IMR-90 (cell line): ENCODE results near the gene RIN1. TPM values are rescaled to one million over a fixed set of nuclear protein-coding genes. Genes with fewer than 3 reads are reported as not detected.

Experiments
- ATAC-seq: fragments of 200-7000 bp; cut with Tn5 transposase; 2 replicates; pipeline ENCODE4 v1.9.1; 2020; ENCODE audit warnings: low read depth, mild to moderate bottlenecking, moderate library complexity
- BruUV-seq: library from RNA; stranded (reverse); fragments of 400-500 nt; replicated peaks from 2 replicates; lab custom pipeline; 2021; lab: Mats Ljungman, UMichigan
- CTCF ChIA-PET: fragments of 300-600 bp; formaldehyde crosslinking; extraction: SDS; loops from one replicate; lab custom pipeline; 2021; ENCODE audit warnings: antibody characterized with exemption; lab: Yijun Ruan, JAX
- POLR2A ChIA-PET: fragments of 300-600 bp; sonication (Branson Sonifier 250); formaldehyde crosslinking; loops from one replicate; lab custom pipeline; 2022; ENCODE audit warnings: antibody characterized with exemption; ENCODE audit not compliant: unreplicated experiment; lab: Charles Lee
- DNase-seq: peaks from one replicate; pipeline ENCODE4 v3.0.0; 2013
- H2AFZ ChIP-seq: replicated peaks from 2 replicates; pipeline ENCODE3; 2013; ENCODE audit warnings: low read length, mild to moderate bottlenecking; ENCODE audit not compliant: poor library complexity
- H2AK5ac ChIP-seq: 2 replicates; pipeline ENCODE4 v1.6.1; 2013; ENCODE audit warnings: low read depth, low read length, inconsistent platforms
- H2AK9ac ChIP-seq: replicated peaks from 2 replicates; pipeline ENCODE3; 2013; ENCODE audit warnings: mild to moderate bottlenecking, low read depth, low read length, moderate library complexity; ENCODE audit not compliant: poor library complexity
- H2BK120ac ChIP-seq: 2 replicates; pipeline ENCODE4 v1.6.1; 2013; ENCODE audit warnings: low read depth, low read length, inconsistent platforms
- H2BK15ac ChIP-seq: 3 replicates; pipeline ENCODE4 v1.6.1; 2013; ENCODE audit warnings: low read depth, low read length, inconsistent platforms
- H2BK20ac ChIP-seq: 2 replicates; pipeline ENCODE4 v1.6.1; 2013; ENCODE audit warnings: low read depth, mild to moderate bottlenecking, inconsistent platforms, low read length, moderate library complexity
- H2BK5ac ChIP-seq: 2 replicates; pipeline ENCODE4 v1.6.1; 2013; ENCODE audit warnings: mild to moderate bottlenecking, low read depth, low read length, inconsistent platforms; ENCODE audit not compliant: poor library complexity, severe bottlenecking
- H3K14ac ChIP-seq: replicated peaks from 2 replicates; pipeline ENCODE4 v1.6.1; 2013; ENCODE audit warnings: low read depth, low read length, inconsistent platforms
- H3K18ac ChIP-seq: 2 replicates; pipeline ENCODE4 v1.6.1; 2013; ENCODE audit warnings: low read depth, low read length, control low read depth
- H3K23ac ChIP-seq: 2 replicates; pipeline ENCODE4 v1.6.1; 2013; ENCODE audit warnings: low read depth, low read length, inconsistent platforms
- H3K27ac ChIP-seq: 2 replicates; pipeline ENCODE4 v1.5.1; 2013; ENCODE audit warnings: mild to moderate bottlenecking, control low read depth, low read length; ENCODE audit not compliant: insufficient read depth
- H3K27me3 ChIP-seq: 2 replicates; pipeline ENCODE4 v1.6.1; 2013; ENCODE audit warnings: low read length; ENCODE audit not compliant: control insufficient read depth, insufficient read depth
- H3K36me3 ChIP-seq: 2 replicates; pipeline ENCODE4 v1.6.1; 2013; ENCODE audit warnings: low read length, mixed read lengths; ENCODE audit not compliant: control insufficient read depth, insufficient read depth
- H3K4ac ChIP-seq: 2 replicates; pipeline ENCODE4 v1.6.1; 2013; ENCODE audit warnings: low read depth, low read length, inconsistent platforms
- H3K4me1 ChIP-seq: 2 replicates; pipeline ENCODE4 v1.6.1; 2013; ENCODE audit warnings: low read length, mixed read lengths; ENCODE audit not compliant: control insufficient read depth, insufficient read depth
- H3K4me2 ChIP-seq: 2 replicates; pipeline ENCODE4 v1.6.1; 2013; ENCODE audit warnings: low read depth, mild to moderate bottlenecking, control low read depth, low read length, moderate library complexity
- H3K4me3 ChIP-seq: 2 replicates; pipeline ENCODE4 v1.5.1; 2013; ENCODE audit warnings: low read depth, mild to moderate bottlenecking, control low read depth, low read length, moderate library complexity; ENCODE audit not compliant: insufficient read depth
- H3K56ac ChIP-seq: 2 replicates; pipeline ENCODE4 v1.6.1; 2013; ENCODE audit warnings: low read length, inconsistent platforms; ENCODE audit not compliant: insufficient read depth; ENCODE audit errors: extremely low read depth
- H3K79me1 ChIP-seq, 2 experiments: 2 replicates each; pipeline ENCODE4 v1.6.1; 2013; ENCODE audit warnings: low read length in 2 of 2, inconsistent platforms in 1 of 2, low read depth in 1 of 2
- H3K9ac ChIP-seq: 2 replicates; pipeline ENCODE4 v1.6.1; 2013; ENCODE audit warnings: low read depth, low read length, control low read depth
- H3K9me1 ChIP-seq: 2 replicates; pipeline ENCODE4 v1.6.1; 2013; ENCODE audit warnings: low read length, inconsistent platforms; ENCODE audit not compliant: insufficient read depth
- H3K9me3 ChIP-seq: 2 replicates; pipeline ENCODE4 v1.6.1; 2013; ENCODE audit warnings: low read length; ENCODE audit not compliant: control insufficient read depth, insufficient read depth
- H4K20me1 ChIP-seq: 2 replicates; pipeline ENCODE4 v1.6.1; 2013; ENCODE audit warnings: low read length, inconsistent platforms; ENCODE audit not compliant: insufficient read depth
- H4K5ac ChIP-seq: 2 replicates; pipeline ENCODE4 v1.6.1; 2013; ENCODE audit warnings: mild to moderate bottlenecking, low read depth, low read length, control low read depth
- H4K8ac ChIP-seq, 2 experiments: 2 replicates each; pipeline ENCODE4 v1.6.1; 2013; ENCODE audit warnings: low read depth in 2 of 2, low read length in 2 of 2, control low read depth in 1 of 2, inconsistent platforms in 1 of 2
- H4K91ac ChIP-seq: 2 replicates; pipeline ENCODE4 v1.6.1; 2013; ENCODE audit warnings: low read depth, low read length, inconsistent platforms; ENCODE audit not compliant: insufficient read depth
- BHLHE40 ChIP-seq: fragments of 150-350 bp; IDR thresholded peaks from 2 replicates; pipeline ENCODE4 v1.6.1; 2016; ENCODE audit warnings: mild to moderate bottlenecking, low read depth, low read length
- CEBPB ChIP-seq: IDR thresholded peaks from 2 replicates; pipeline ENCODE4 v1.6.1; 2012; ENCODE audit warnings: low read depth, low read length, improper control_type of control experiment
- CHD1 ChIP-seq: IDR thresholded peaks from 2 replicates; pipeline ENCODE4 v1.6.1; 2012; ENCODE audit warnings: low read depth, low read length, improper control_type of control experiment
- FOS ChIP-seq: fragments of 150-350 bp; IDR thresholded peaks from 2 replicates; pipeline ENCODE4 v1.6.1; 2016; ENCODE audit warnings: low read depth, low read length
- MAFK ChIP-seq: IDR thresholded peaks from 2 replicates; pipeline ENCODE4 v1.6.1; 2012; ENCODE audit warnings: low read depth, low read length, improper control_type of control experiment
- MAZ ChIP-seq: IDR thresholded peaks from 2 replicates; pipeline ENCODE4 v1.6.1; 2012; ENCODE audit warnings: low read depth, mild to moderate bottlenecking, low read length, improper control_type of control experiment, moderate library complexity, borderline replicate concordance
- MXI1 ChIP-seq: IDR thresholded peaks from 2 replicates; pipeline ENCODE4 v1.6.1; 2012; ENCODE audit warnings: low read depth, mild to moderate bottlenecking, low read length, moderate library complexity, borderline replicate concordance
- NFE2L2 ChIP-seq: fragments of 150-350 bp; IDR thresholded peaks from 2 replicates; pipeline ENCODE4 v1.6.1; 2016; ENCODE audit warnings: low read depth, mild to moderate bottlenecking, low read length
- POLR2A ChIP-seq: IDR thresholded peaks from 2 replicates; pipeline ENCODE4 v1.6.1; 2012; ENCODE audit warnings: mild to moderate bottlenecking, low read depth, low read length
- RAD21 ChIP-seq: IDR thresholded peaks from 2 replicates; pipeline ENCODE4 v1.6.1; 2012; ENCODE audit warnings: low read length, improper control_type of control experiment
- RCOR1 ChIP-seq: IDR thresholded peaks from 2 replicates; pipeline ENCODE4 v1.6.1; 2012; ENCODE audit warnings: mild to moderate bottlenecking, low read length, improper control_type of control experiment; ENCODE audit not compliant: insufficient replicate concordance
- RFX5 ChIP-seq: IDR thresholded peaks from 2 replicates; pipeline ENCODE4 v1.8.0; 2012; ENCODE audit warnings: low read depth, mild to moderate bottlenecking, low read length, moderate library complexity
- SMC3 ChIP-seq: fragments of 150-350 bp; IDR thresholded peaks from 2 replicates; pipeline ENCODE4 v1.6.1; 2016; ENCODE audit warnings: low read depth, mild to moderate bottlenecking, antibody characterized with exemption, low read length, moderate library complexity
- USF2 ChIP-seq: fragments of 150-350 bp; IDR thresholded peaks from 2 replicates; pipeline ENCODE4 v1.6.1; 2017; ENCODE audit warnings: mild to moderate bottlenecking, antibody characterized with exemption, low read length, low read depth
- WGBS, 2 experiments: methylation state at CpG; one replicate each; pipeline versions ENCODE4 v1.1.5 to v1.1.7; 2013; ENCODE audit warnings: missing lambda C conversion rate in 2 of 2; ENCODE audit not compliant: insufficient read length in 1 of 2; ENCODE audit errors: extremely low coverage in 2 of 2; 5-methylcytosine and 5-hydroxymethylcytosine counted together
- dilution Hi-C: fragments of 300-500 bp; cut with HindIII; formaldehyde crosslinking; loops from one replicate; pipeline ENCODE4 v1.14.3; 2018; ENCODE audit warnings: low sequenced_read_pairs; ENCODE audit not compliant: unreplicated experiment
- in situ Hi-C: fragments of 300-500 bp; cut with MboI; formaldehyde crosslinking; loops from 3 replicates; pipeline ENCODE4 v1.14.3; 2019; ENCODE audit warnings: low sequenced_read_pairs, inconsistent platforms, mixed read lengths
- intact Hi-C: fragments of 100-400 bp; cut with micrococcal nuclease; formaldehyde crosslinking; loops from 2 replicates; pipeline ENCODE4 v1.10.0; 2022
- polyA plus RNA-seq, 3 experiments: library from polyadenylated mRNA; depleted of rRNA; stranded (reverse); fragments of >200 nt; gene quantifications; 2 replicates each; pipeline ENCODE4 v1.2.3, GENCODE V29; 2012; ENCODE audit warnings: low replicate concordance in 1 of 3
- total RNA-seq: library from RNA; depleted of rRNA; stranded (reverse); fragments of >200 nt; gene quantifications from 2 replicates; pipeline ENCODE4 v1.2.3, GENCODE V29; 2012
- TF ChIP-seq, protein P1 (sequence below): fragments of 150-350 bp; IDR thresholded peaks from 2 replicates; pipeline ENCODE4 v1.6.1; 2016; ENCODE audit warnings: low read depth, mild to moderate bottlenecking, low read length, moderate library complexity, borderline replicate concordance
- TF ChIP-seq, protein P2 (sequence below): conservative IDR thresholded peaks from 2 replicates; pipeline ENCODE4 v1.5.1; 2012; ENCODE audit warnings: mild to moderate bottlenecking, low read depth, low read length, improper control_type of control experiment

RIN1 gene
- total and polyA plus RNA-seq, 2 of the 4 experiments (the other 2 are of a cell fraction) = 9.9 to 20.8 TPM

DNA sequence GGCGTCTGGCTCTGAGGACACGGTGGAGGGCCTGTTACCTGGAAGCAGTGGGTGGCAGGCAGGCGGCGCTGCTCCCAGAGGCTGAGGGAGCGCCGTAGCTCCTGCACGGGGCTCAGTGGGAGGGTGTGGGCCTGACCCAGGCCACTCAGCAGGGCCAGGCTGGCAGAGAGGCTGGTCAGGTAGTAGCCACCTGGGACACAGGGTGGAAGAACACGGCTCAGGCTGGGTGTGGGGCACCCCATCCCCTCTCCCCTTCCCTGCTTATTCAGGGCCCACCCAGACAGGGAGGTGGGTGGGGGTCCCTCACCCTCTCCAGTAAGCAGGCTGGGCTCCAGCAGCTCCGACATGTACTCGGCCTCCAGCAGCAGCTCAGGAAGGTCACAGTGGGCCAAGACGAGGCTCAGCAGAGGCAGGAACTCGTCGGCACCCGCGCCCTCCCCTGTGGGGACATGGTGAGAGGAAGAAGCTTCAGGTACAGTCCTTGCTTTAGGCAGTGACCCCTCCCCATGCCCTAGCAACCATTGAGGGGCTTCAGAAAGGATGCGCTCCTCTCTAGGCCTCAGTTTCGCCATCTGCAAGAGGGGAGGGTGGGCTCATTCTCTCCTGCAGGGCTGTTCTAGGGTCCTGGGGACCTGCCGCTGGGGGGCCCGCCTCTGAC lies 2.9 kb downstream of the RIN1 start:
- Histone ChIP-seq H3K4ac (no peak overlapping the region), H2AFZ (no peak overlapping the region), H3K23ac (no peak overlapping the region), H3K4me1 (peaks cover 27% of the 10 kb centered on the region), H2BK20ac (no peak overlapping the region), H3K9me3 (no peaks in the 10 kb centered on the region), H2AK9ac (no peak overlapping the region), H2BK5ac (no peak overlapping the region), H3K18ac (no peak overlapping the region), H3K9me1 (no peaks in the 10 kb centered on the region), H4K5ac (no peak overlapping the region), H3K79me1 (peaks cover 5 to 38% of the 10 kb centered on the region in 2 experiments; a peak in 3 of 4 replicates), H4K20me1 (peaks cover 21% of the 10 kb centered on the region), H3K27ac (no peak overlapping the region), H4K91ac (no peak overlapping the region), H3K56ac (no peak overlapping the region), H2AK5ac (no peak overlapping the region), H3K4me2 (no peak overlapping the region), H3K9ac (no peak overlapping the region), H3K36me3 (peaks cover 21% of the 10 kb centered on the region), H2BK120ac (no peak overlapping the region), H3K4me3 (no peak overlapping the region), H2BK15ac (no peak overlapping the region), H3K14ac (no peak overlapping the region), H3K27me3 (no peaks in the 10 kb centered on the region), H4K8ac (no peak overlapping the region)
- ChIA-PET POLR2A (interaction anchor here (1.2 kb wide), 1 partner anchor 17 kb away, joined by 6 read pairs; the partner anchor contains the start of gene CD248), CTCF (interaction anchor here (1.2 kb wide), 1 partner anchor 21 kb away, joined by 4 read pairs; no protein-coding TSS in a partner anchor)
- ATAC-seq = no peak
- 90% methylated on average over 2 of the region's 19 CpGs; no CpG with 5 or more reads in 1 of the 2 experiments for WGBS, 2 experiments
- no peak for TF ChIP-seq POLR2A
- no peak for TF ChIP-seq FOS
- no peak for TF ChIP-seq RAD21
- no peak for TF ChIP-seq MAZ
- no peak for TF ChIP-seq RFX5
- TF ChIP-seq BHLHE40 = no peak
- no peak for TF ChIP-seq USF2
- TF ChIP-seq, protein P1, sequence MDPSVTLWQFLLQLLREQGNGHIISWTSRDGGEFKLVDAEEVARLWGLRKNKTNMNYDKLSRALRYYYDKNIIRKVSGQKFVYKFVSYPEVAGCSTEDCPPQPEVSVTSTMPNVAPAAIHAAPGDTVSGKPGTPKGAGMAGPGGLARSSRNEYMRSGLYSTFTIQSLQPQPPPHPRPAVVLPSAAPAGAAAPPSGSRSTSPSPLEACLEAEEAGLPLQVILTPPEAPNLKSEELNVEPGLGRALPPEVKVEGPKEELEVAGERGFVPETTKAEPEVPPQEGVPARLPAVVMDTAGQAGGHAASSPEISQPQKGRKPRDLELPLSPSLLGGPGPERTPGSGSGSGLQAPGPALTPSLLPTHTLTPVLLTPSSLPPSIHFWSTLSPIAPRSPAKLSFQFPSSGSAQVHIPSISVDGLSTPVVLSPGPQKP = no peak
- no peak for TF ChIP-seq NFE2L2
- no peak for TF ChIP-seq RCOR1
- TF ChIP-seq MXI1 = no peak
- TF ChIP-seq MAFK = no peak
- no peak for TF ChIP-seq CHD1
- no peak for TF ChIP-seq SMC3
- no peak for TF ChIP-seq CEBPB
- TF ChIP-seq, protein P2, sequence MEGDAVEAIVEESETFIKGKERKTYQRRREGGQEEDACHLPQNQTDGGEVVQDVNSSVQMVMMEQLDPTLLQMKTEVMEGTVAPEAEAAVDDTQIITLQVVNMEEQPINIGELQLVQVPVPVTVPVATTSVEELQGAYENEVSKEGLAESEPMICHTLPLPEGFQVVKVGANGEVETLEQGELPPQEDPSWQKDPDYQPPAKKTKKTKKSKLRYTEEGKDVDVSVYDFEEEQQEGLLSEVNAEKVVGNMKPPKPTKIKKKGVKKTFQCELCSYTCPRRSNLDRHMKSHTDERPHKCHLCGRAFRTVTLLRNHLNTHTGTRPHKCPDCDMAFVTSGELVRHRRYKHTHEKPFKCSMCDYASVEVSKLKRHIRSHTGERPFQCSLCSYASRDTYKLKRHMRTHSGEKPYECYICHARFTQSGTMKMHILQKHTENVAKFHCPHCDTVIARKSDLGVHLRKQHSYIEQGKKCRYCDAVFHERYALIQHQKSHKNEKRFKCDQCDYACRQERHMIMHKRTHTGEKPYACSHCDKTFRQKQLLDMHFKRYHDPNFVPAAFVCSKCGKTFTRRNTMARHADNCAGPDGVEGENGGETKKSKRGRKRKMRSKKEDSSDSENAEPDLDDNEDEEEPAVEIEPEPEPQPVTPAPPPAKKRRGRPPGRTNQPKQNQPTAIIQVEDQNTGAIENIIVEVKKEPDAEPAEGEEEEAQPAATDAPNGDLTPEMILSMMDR = no peak
- dilution Hi-C loops = no loop called here
- intact Hi-C loops = no loop called here
- in situ Hi-C loops = no loop called here
- no TSS peak for BruUV-seq
- DNase-seq = no peak
